ENCODE measurements around the gene ELAC2. TPM values are rescaled to one million over a fixed set of nuclear protein-coding genes. Genes with fewer than 3 reads are reported as not detected.

Gene ELAC2
- total and polyA plus RNA-seq, 10 of the 15 experiments (the other 5 are each of a cell fraction or from before 2014, with no cell fraction given): 5.1 to 146 (median 79.4) TPM

- H3K27me3 ChIP-seq (replicated peaks in 1 of 2; ENCODE audit: control insufficient read depth in 2 of 2, insufficient read depth in 2 of 2, low read length in 1 of 2): no peaks in the 10 kb centered on the region
- no peaks in the 10 kb centered on the region for H3K36me3 ChIP-seq (ENCODE audit: control insufficient read depth in 2 of 2, insufficient read depth in 2 of 2, low read length in 1 of 2)
- H4K20me1 ChIP-seq (ENCODE audit: control insufficient read depth, insufficient read depth): no peaks in the 10 kb centered on the region
- no peak overlapping the region for H3K4me3 ChIP-seq
- H3K4me2 ChIP-seq (ENCODE audit: control insufficient read depth, insufficient read depth): no peak overlapping the region
- ATAC-seq (no peak), DNase-seq (ENCODE audit: low read depth, low spot score) (no peak), FAIRE-seq (no peak)
- H3K4me1 ChIP-seq (ENCODE audit: control insufficient read depth, insufficient read depth, low read length): no peaks in the 10 kb centered on the region
- no peak overlapping the region for H3K27ac ChIP-seq (ENCODE audit: control insufficient read depth, insufficient read depth)
- no peaks in the 10 kb centered on the region for H3K9me3 ChIP-seq (replicated peaks; ENCODE audit: control insufficient read depth, insufficient read depth, low read length)
- H3K9ac ChIP-seq (ENCODE audit: control insufficient read depth, insufficient read depth, low read length): no peak overlapping the region
- ChIA-PET RAD21 (ENCODE audit: unreplicated experiment) (no interaction called here), CTCF (interaction anchor here (1.0 to 1.6 kb wide), 2 partner anchors 18 to 24 kb away, joined by 3 to 4 read pairs; no protein-coding TSS in a partner anchor), SMC1A (ENCODE audit: uncharacterized antibody, unreplicated experiment) (no interaction called here), POLR2A (no interaction called here)
- in situ Hi-C loops (cut with MboI): no loop called here
- WGBS (ENCODE audit: insufficient coverage, insufficient replicate concordance, low lambda C conversion rate, missing lambda C conversion rate): 26% methylated on average over 5 of the region's 5 CpGs
- BruUV-seq (replicated peaks): no TSS peak
- H3K79me2 ChIP-seq (ENCODE audit: control insufficient read depth, insufficient read depth, low read length): no peaks in the 10 kb centered on the region
- intact Hi-C loops (cut with micrococcal nuclease; ENCODE audit: unreplicated experiment): no loop called here
- no peak overlapping the region for H2AFZ ChIP-seq (ENCODE audit: control insufficient read depth, low read depth, low read length)
- TF ChIP-seq CREM (IDR thresholded peaks at IDR 0.05; ENCODE audit: low read depth) (no peak), FOXM1 (IDR thresholded peaks at IDR 0.05; ENCODE audit: low read depth, low read length) (no peak), SRF (IDR thresholded peaks at IDR 0.05; ENCODE audit: low read depth in 2 of 2, low read length in 2 of 2) (no peak), CREB1 (IDR thresholded peaks at IDR 0.05; ENCODE audit: low read depth) (no peak), IKZF1 (conservative IDR thresholded peaks at IDR 0.05) (no peak), POU2F2 (IDR thresholded peaks at IDR 0.05; ENCODE audit: borderline replicate concordance, low read depth, low read length) (no peak), HCFC1 (IDR thresholded peaks at IDR 0.05; ENCODE audit: low read length) (no peak), IRF3 (IDR thresholded peaks at IDR 0.05) (no peak), ZBTB4 (CRISPR knock-in tag; IDR thresholded peaks at IDR 0.05) (no peak), ZNF384 (IDR thresholded peaks at IDR 0.05; ENCODE audit: borderline replicate concordance, low read depth, low read length) (no peak), POLR2AphosphoS2 (IDR thresholded peaks at IDR 0.05; ENCODE audit: low read depth, low read length) (no peak)
- TF ChIP-seq, protein P1, sequence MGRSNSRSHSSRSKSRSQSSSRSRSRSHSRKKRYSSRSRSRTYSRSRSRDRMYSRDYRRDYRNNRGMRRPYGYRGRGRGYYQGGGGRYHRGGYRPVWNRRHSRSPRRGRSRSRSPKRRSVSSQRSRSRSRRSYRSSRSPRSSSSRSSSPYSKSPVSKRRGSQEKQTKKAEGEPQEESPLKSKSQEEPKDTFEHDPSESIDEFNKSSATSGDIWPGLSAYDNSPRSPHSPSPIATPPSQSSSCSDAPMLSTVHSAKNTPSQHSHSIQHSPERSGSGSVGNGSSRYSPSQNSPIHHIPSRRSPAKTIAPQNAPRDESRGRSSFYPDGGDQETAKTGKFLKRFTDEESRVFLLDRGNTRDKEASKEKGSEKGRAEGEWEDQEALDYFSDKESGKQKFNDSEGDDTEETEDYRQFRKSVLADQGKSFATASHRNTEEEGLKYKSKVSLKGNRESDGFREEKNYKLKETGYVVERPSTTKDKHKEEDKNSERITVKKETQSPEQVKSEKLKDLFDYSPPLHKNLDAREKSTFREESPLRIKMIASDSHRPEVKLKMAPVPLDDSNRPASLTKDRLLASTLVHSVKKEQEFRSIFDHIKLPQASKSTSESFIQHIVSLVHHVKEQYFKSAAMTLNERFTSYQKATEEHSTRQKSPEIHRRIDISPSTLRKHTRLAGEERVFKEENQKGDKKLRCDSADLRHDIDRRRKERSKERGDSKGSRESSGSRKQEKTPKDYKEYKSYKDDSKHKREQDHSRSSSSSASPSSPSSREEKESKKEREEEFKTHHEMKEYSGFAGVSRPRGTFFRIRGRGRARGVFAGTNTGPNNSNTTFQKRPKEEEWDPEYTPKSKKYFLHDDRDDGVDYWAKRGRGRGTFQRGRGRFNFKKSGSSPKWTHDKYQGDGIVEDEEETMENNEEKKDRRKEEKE (IDR thresholded peaks at IDR 0.05): no peak
- TF ChIP-seq, protein P2, sequence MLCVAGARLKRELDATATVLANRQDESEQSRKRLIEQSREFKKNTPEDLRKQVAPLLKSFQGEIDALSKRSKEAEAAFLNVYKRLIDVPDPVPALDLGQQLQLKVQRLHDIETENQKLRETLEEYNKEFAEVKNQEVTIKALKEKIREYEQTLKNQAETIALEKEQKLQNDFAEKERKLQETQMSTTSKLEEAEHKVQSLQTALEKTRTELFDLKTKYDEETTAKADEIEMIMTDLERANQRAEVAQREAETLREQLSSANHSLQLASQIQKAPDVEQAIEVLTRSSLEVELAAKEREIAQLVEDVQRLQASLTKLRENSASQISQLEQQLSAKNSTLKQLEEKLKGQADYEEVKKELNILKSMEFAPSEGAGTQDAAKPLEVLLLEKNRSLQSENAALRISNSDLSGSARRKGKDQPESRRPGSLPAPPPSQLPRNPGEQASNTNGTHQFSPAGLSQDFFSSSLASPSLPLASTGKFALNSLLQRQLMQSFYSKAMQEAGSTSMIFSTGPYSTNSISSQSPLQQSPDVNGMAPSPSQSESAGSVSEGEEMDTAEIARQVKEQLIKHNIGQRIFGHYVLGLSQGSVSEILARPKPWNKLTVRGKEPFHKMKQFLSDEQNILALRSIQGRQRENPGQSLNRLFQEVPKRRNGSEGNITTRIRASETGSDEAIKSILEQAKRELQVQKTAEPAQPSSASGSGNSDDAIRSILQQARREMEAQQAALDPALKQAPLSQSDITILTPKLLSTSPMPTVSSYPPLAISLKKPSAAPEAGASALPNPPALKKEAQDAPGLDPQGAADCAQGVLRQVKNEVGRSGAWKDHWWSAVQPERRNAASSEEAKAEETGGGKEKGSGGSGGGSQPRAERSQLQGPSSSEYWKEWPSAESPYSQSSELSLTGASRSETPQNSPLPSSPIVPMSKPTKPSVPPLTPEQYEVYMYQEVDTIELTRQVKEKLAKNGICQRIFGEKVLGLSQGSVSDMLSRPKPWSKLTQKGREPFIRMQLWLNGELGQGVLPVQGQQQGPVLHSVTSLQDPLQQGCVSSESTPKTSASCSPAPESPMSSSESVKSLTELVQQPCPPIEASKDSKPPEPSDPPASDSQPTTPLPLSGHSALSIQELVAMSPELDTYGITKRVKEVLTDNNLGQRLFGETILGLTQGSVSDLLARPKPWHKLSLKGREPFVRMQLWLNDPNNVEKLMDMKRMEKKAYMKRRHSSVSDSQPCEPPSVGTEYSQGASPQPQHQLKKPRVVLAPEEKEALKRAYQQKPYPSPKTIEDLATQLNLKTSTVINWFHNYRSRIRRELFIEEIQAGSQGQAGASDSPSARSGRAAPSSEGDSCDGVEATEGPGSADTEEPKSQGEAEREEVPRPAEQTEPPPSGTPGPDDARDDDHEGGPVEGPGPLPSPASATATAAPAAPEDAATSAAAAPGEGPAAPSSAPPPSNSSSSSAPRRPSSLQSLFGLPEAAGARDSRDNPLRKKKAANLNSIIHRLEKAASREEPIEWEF (IDR thresholded peaks at IDR 0.05; ENCODE audit: insufficient replicate concordance, low read depth, low read length): no peak
Measured at GRCh38 chr17:13055131-13055530, 37.3 kb upstream of the ELAC2 start.

Measured in GM12878 (cell line).